Measurements from ENCODE around the gene CATSPER3.

Gene CATSPER3

GRCh38 chr5:135060021-135060420, 92.3 kb downstream of the CATSPER3 start:
- no peak for DNase-seq (ENCODE audit: low spot score)
- no peak for FAIRE-seq

- FAIRE-seq (no peak), DNase-seq (ENCODE audit: low spot score) (no peak)
Observed at GRCh38 chr5:135061001-135061400, 93.3 kb downstream of the CATSPER3 start.

All from urothelium cell line (cell line).